GM12865 (cell line): ENCODE measurements around the gene HOXA11.

Experiments used
- DNase-seq: peaks from one replicate; pipeline ENCODE4 v3.0.0; 2010; ENCODE audit warnings: low read depth
- H3K4me3 ChIP-seq: 2 replicates; pipeline ENCODE4 v1.5.1; 2011; ENCODE audit warnings: mild to moderate bottlenecking, low read depth, low read length, control low read depth
- TF ChIP-seq, protein P1 (sequence below): IDR thresholded peaks from 2 replicates; pipeline ENCODE4 v1.5.1; 2011; ENCODE audit warnings: low read length, control low read depth, low read depth, inconsistent platforms; ENCODE audit not compliant: insufficient read depth; ENCODE audit errors: missing control alignments

The HOXA11 gene

GRCh38 chr7:27161721-27162560, 23.1 kb downstream of the HOXA11 start:
- H3K4me3 ChIP-seq = no peak overlapping the region
- TF ChIP-seq, protein P1, sequence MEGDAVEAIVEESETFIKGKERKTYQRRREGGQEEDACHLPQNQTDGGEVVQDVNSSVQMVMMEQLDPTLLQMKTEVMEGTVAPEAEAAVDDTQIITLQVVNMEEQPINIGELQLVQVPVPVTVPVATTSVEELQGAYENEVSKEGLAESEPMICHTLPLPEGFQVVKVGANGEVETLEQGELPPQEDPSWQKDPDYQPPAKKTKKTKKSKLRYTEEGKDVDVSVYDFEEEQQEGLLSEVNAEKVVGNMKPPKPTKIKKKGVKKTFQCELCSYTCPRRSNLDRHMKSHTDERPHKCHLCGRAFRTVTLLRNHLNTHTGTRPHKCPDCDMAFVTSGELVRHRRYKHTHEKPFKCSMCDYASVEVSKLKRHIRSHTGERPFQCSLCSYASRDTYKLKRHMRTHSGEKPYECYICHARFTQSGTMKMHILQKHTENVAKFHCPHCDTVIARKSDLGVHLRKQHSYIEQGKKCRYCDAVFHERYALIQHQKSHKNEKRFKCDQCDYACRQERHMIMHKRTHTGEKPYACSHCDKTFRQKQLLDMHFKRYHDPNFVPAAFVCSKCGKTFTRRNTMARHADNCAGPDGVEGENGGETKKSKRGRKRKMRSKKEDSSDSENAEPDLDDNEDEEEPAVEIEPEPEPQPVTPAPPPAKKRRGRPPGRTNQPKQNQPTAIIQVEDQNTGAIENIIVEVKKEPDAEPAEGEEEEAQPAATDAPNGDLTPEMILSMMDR = no peak
- DNase-seq = no peak

DNA sequence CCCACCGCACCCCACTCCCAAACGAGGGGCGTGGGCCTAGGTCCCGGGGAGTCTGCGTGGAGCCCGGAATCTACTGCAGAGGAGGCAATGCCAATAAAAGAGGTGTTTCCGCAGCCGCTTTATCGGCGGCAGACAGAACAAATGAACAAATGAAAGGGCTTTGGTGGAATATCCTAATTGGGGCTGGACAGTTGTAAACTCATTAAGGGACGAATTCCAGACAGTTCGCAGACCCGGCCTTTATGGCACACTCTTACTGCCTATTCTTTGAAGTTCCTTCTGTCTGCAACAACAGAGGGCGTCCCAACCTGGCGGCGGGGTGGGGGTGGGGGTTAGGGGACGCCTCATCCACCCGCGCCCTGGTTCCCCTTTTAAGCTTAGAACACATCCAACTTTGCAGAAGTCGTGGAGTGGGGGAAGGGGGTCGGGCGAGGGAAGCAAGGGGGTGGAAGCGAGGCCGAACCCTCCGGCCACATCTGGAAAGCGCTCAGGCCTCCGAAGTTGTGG, 23.8 kb downstream of the HOXA11 start:
- H3K4me3 ChIP-seq = peak overlapping the region; percentile 60
- TF ChIP-seq, protein P1 = no peak
- DNase-seq = no peak

DNA sequence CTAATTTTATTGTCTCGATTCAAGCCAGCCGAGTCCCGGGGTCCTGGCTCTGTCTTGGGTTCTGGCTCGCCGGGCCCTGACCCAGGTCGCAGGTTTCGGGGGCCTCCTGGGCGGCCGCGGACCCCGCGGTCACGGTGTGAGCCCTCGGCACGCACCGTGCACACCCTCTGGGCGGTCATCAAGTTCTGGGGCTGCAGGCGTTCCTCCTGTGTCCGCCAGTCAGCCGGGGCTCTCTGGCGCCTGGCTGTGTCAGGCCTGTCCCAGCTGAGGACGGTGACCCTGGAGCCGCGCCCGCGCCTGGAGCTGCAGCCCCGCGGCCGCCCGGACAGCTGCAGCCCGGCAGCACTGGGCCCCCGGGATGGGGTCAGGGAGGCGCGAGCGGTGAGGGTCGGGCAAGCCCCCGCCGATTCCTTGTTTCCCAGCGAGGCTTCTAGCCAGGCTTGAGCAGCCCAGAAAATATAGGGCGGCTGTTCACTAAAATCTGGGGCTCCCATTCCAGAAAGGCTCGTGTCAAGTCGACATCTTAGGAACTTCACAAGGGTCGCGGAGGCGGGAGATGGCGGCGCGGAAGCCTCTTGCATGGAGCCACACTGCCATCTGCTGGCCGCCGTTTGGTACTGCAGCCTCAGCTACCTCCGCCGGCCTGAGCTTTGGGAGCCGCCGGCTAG, 24.4 kb downstream of the HOXA11 start:
- H3K4me3 ChIP-seq = peak overlapping the region; percentile 60
- TF ChIP-seq, protein P1 = peak; percentile 97
- DNase-seq = peak; percentile 93

GRCh38 chr7:27160145-27160545, 24.9 kb downstream of the HOXA11 start:
- peak overlapping the region; percentile 60 for H3K4me3 ChIP-seq
- DNase-seq = no peak
- TF ChIP-seq, protein P1 = no peak

DNA sequence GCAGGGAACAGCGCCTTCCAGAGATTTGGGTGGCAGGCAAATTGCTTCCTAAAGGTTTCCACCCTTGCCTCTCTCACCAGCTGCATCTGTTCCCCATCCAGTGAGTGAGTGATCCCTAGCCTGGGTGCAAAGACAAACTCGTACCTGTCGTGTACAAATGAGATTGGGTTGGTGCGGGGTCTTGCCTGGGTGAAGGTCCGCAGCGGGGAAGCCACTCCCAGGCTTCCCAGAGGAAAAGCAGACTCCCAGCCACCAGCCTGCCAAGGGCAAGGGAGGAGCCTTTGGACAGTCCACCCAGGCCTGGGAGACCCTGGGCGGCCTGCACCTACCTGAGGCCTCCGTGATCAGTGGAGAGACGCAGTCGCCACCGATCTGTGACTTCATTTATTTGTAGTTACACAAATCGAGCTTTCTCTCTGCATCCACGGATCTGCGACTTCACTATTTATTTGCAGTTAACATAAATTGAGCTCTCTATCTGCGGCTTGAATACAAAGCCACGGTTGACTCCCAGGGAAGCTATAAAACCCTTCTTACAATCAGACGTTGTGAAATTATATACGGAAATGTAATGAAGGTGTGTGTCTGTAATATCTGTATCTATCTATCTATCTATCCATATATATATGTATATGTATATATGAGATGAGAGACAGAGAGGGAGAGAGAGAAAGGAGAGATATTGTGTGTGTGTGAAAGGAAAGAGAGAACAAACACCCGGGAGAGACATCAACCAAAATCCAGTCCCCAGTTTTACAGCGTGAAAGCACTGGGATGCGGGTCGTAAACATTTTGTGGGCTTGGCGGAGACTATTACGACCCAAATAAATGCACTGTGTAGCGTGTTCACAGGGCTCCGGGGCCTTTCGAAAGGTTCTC, 25.5 kb downstream of the HOXA11 start:
- no peak overlapping the region for H3K4me3 ChIP-seq
- TF ChIP-seq, protein P1 = no peak
- DNase-seq = no peak

DNA sequence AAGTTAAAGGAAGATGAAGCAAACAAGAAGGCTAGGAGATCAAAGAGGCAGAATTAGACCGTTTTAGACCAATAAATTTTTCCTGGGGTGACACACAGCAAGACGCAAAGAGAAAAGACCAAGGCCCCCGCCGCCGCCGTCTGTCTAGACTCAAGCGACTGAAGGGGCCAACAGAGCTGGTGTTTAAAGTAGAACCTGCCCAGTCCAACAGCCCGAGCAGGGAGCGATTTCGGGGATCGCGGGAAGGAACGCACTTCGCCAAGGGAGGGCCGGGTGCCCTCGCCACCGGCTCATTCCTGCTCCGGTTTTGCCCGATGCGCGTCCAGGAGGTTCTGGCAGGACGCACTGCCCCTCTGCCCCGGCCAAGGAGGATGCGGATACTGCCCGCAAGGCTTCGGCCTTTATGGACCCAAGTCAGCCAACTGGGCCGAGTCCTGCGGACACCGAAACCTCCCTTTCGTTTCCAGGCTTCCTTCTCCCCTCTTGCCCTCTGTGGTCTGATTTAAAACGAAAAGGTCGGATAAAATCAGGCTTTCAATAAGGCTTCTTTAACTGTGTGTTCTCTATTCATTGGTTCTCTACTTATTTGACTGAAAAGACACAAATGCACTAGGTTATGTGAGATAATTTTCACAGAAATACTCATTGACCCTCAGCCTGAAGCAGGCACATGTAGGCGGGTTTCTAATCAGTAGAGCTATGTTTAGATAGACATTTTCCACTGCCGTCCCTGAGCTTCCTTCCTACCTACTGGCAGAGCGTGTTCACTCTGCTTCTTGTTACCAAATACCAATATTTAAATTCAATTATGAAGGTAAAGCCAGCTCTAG, 26.4 kb downstream of the HOXA11 start:
- no peak for DNase-seq
- TF ChIP-seq, protein P1 = no peak
- no peak overlapping the region for H3K4me3 ChIP-seq
